ENCODE measurements around the gene EMC8. TPM values are rescaled to one million over a fixed set of nuclear protein-coding genes. Genes with fewer than 3 reads are reported as not detected.
A peak's percentile ranks its signal among the peaks of the same experiment; 100 is the strongest.

EMC8 gene
- total RNA-seq, 1 experiment from 2014 or later, result 62.7 TPM

GRCh38 chr16:85767531-85767930, 31.8 kb downstream of the EMC8 start:
- BruUV-seq (replicated peaks), result no TSS peak
- POLR2A ChIA-PET (ENCODE audit: low non-redundant PET), result no interaction called here
- CTCF ChIA-PET, result interaction anchor here (0.6 kb wide), 1 partner anchor 78 kb away, joined by 3 read pairs; no protein-coding TSS in a partner anchor
- H3K36me3 ChIP-seq (ENCODE audit: insufficient read depth, low read length, poor library complexity, severe bottlenecking), result no peaks in the 10 kb centered on the region
- no peak overlapping the region for H3K27ac ChIP-seq (ENCODE audit: low read depth, low read length, poor library complexity, severe bottlenecking)
- H3K27me3 ChIP-seq (replicated peaks; ENCODE audit: insufficient read depth, low read depth, low read length, poor library complexity), result no peaks in the 10 kb centered on the region
- no peaks in the 10 kb centered on the region for H3K4me1 ChIP-seq (ENCODE audit: insufficient read depth, low read length, poor library complexity, severe bottlenecking)
- peak; percentile 40 for DNase-seq (ENCODE audit: low spot score)
- no peaks in the 10 kb centered on the region for H3K9me3 ChIP-seq (ENCODE audit: low read depth, low read length, poor library complexity, severe bottlenecking)
- intact Hi-C loops (cut with micrococcal nuclease; ENCODE audit: unreplicated experiment), result no loop called here
- TF ChIP-seq EZH2 (IDR thresholded peaks at IDR 0.05; ENCODE audit: borderline replicate concordance, low read depth, low read length, poor library complexity, severe bottlenecking), result no peak
- TF ChIP-seq, protein P1, sequence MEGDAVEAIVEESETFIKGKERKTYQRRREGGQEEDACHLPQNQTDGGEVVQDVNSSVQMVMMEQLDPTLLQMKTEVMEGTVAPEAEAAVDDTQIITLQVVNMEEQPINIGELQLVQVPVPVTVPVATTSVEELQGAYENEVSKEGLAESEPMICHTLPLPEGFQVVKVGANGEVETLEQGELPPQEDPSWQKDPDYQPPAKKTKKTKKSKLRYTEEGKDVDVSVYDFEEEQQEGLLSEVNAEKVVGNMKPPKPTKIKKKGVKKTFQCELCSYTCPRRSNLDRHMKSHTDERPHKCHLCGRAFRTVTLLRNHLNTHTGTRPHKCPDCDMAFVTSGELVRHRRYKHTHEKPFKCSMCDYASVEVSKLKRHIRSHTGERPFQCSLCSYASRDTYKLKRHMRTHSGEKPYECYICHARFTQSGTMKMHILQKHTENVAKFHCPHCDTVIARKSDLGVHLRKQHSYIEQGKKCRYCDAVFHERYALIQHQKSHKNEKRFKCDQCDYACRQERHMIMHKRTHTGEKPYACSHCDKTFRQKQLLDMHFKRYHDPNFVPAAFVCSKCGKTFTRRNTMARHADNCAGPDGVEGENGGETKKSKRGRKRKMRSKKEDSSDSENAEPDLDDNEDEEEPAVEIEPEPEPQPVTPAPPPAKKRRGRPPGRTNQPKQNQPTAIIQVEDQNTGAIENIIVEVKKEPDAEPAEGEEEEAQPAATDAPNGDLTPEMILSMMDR (conservative IDR thresholded peaks at IDR 0.05; ENCODE audit: low read depth, low read length), result no peak
- no peak overlapping the region for H3K4me3 ChIP-seq (ENCODE audit: low read depth, low read length, poor library complexity, severe bottlenecking)

GRCh38 chr16:85765767-85766166, 33.6 kb downstream of the EMC8 start:
- H3K9me3 ChIP-seq (ENCODE audit: low read depth, low read length, poor library complexity, severe bottlenecking), result no peaks in the 10 kb centered on the region
- H3K4me3 ChIP-seq (ENCODE audit: low read depth, low read length, poor library complexity, severe bottlenecking), result no peak overlapping the region
- H3K36me3 ChIP-seq (ENCODE audit: insufficient read depth, low read length, poor library complexity, severe bottlenecking), result no peaks in the 10 kb centered on the region
- no peak for DNase-seq (ENCODE audit: low spot score)
- peaks cover 9% of the 10 kb centered on the region for H3K4me1 ChIP-seq (ENCODE audit: insufficient read depth, low read length, poor library complexity, severe bottlenecking)
- TF ChIP-seq, protein P1 (conservative IDR thresholded peaks at IDR 0.05; ENCODE audit: low read depth, low read length), result no peak
- no peak for TF ChIP-seq EZH2 (IDR thresholded peaks at IDR 0.05; ENCODE audit: borderline replicate concordance, low read depth, low read length, poor library complexity, severe bottlenecking)
- H3K27ac ChIP-seq (ENCODE audit: low read depth, low read length, poor library complexity, severe bottlenecking), result no peak overlapping the region
- H3K27me3 ChIP-seq (replicated peaks; ENCODE audit: insufficient read depth, low read depth, low read length, poor library complexity), result no peaks in the 10 kb centered on the region
- intact Hi-C loops (cut with micrococcal nuclease; ENCODE audit: unreplicated experiment), result no loop called here
- ChIA-PET POLR2A (ENCODE audit: low non-redundant PET) (no interaction called here), CTCF (no interaction called here)
- BruUV-seq (replicated peaks), result no TSS peak

GRCh38 chr16:85765211-85765610, 34.1 kb downstream of the EMC8 start:
- no peaks in the 10 kb centered on the region for H3K9me3 ChIP-seq (ENCODE audit: low read depth, low read length, poor library complexity, severe bottlenecking)
- intact Hi-C loops (cut with micrococcal nuclease; ENCODE audit: unreplicated experiment), result no loop called here
- no peaks in the 10 kb centered on the region for H3K27me3 ChIP-seq (replicated peaks; ENCODE audit: insufficient read depth, low read depth, low read length, poor library complexity)
- no peak overlapping the region for H3K27ac ChIP-seq (ENCODE audit: low read depth, low read length, poor library complexity, severe bottlenecking)
- no peak overlapping the region for H3K4me3 ChIP-seq (ENCODE audit: low read depth, low read length, poor library complexity, severe bottlenecking)
- ChIA-PET CTCF (no interaction called here), POLR2A (ENCODE audit: low non-redundant PET) (no interaction called here)
- DNase-seq (ENCODE audit: low spot score), result no peak
- TF ChIP-seq, protein P1 (conservative IDR thresholded peaks at IDR 0.05; ENCODE audit: low read depth, low read length), result no peak
- TF ChIP-seq EZH2 (IDR thresholded peaks at IDR 0.05; ENCODE audit: borderline replicate concordance, low read depth, low read length, poor library complexity, severe bottlenecking), result no peak
- BruUV-seq (replicated peaks), result no TSS peak
- no peaks in the 10 kb centered on the region for H3K36me3 ChIP-seq (ENCODE audit: insufficient read depth, low read length, poor library complexity, severe bottlenecking)
- H3K4me1 ChIP-seq (ENCODE audit: insufficient read depth, low read length, poor library complexity, severe bottlenecking), result peaks cover 9% of the 10 kb centered on the region
